HG02884 (cell line): Measurements from ENCODE around the gene CDC42BPA.

Experiments used
- ATAC-seq: cut with Tn5 transposase; IDR thresholded peaks from one replicate; pipeline ENCODE4 v1.9.1; 2021; ENCODE audit warnings: mild to moderate bottlenecking, moderate library complexity; ENCODE audit not compliant: unreplicated experiment

CDC42BPA gene

GRCh38 chr1:227071895-227072587, 246.3 kb downstream of the CDC42BPA start:
- ATAC-seq: no peak

GRCh38 chr1:227070638-227071285, 247.5 kb downstream of the CDC42BPA start:
- ATAC-seq: no peak

GRCh38 chr1:227069490-227069889, 248.8 kb downstream of the CDC42BPA start:
- no peak for ATAC-seq

- ATAC-seq: no peak
Measured at GRCh38 chr1:227068883-227069282, 249.4 kb downstream of the CDC42BPA start.

- ATAC-seq: no peak
Measured at GRCh38 chr1:227066999-227067398, 251.3 kb downstream of the CDC42BPA start.

- no peak for ATAC-seq
Measured at GRCh38 chr1:227065311-227065710, 253.0 kb downstream of the CDC42BPA start.

- ATAC-seq: no peak
Measured at GRCh38 chr1:227062306-227062705, 256.0 kb downstream of the CDC42BPA start.

- ATAC-seq: no peak
Measured at GRCh38 chr1:227059076-227059475, 259.2 kb downstream of the CDC42BPA start.

GRCh38 chr1:227058321-227058751, 260.0 kb downstream of the CDC42BPA start:
- no peak for ATAC-seq

GRCh38 chr1:227049253-227049652, 269.0 kb downstream of the CDC42BPA start:
- ATAC-seq: no peak

- no peak for ATAC-seq
Measured at GRCh38 chr1:227043755-227044154, 274.5 kb downstream of the CDC42BPA start.

- ATAC-seq: no peak
Measured at GRCh38 chr1:227042292-227042691, 276.0 kb downstream of the CDC42BPA start.

GRCh38 chr1:227038401-227038800, 279.9 kb downstream of the CDC42BPA start:
- no peak for ATAC-seq

GRCh38 chr1:227037121-227037520, 281.2 kb downstream of the CDC42BPA start:
- no peak for ATAC-seq

- no peak for ATAC-seq
Measured at GRCh38 chr1:227035316-227035715, 283.0 kb downstream of the CDC42BPA start.

GRCh38 chr1:227033880-227034279, 284.4 kb downstream of the CDC42BPA start:
- ATAC-seq: no peak

GRCh38 chr1:227032396-227032795, 285.9 kb downstream of the CDC42BPA start:
- ATAC-seq: no peak

GRCh38 chr1:227016990-227017389, 301.3 kb downstream of the CDC42BPA start:
- ATAC-seq: no peak

GRCh38 chr1:227010645-227011044, 307.6 kb downstream of the CDC42BPA start:
- ATAC-seq: no peak

GRCh38 chr1:227009937-227010336, 308.4 kb downstream of the CDC42BPA start:
- no peak for ATAC-seq

- ATAC-seq: no peak
Measured at GRCh38 chr1:227006226-227006796, 312.0 kb downstream of the CDC42BPA start.

GRCh38 chr1:227004796-227005195, 313.5 kb downstream of the CDC42BPA start:
- no peak for ATAC-seq
